Karpas-422 (cell line): ENCODE results near the gene MRPS2. TPM values are rescaled to one million over a fixed set of nuclear protein-coding genes. Genes with fewer than 3 reads are reported as not detected.
"Not testable (repeated sequence)": the region's sequence is repeated elsewhere in the genome, so short reads cannot be mapped to it uniquely, and the experiment has no call there.

Experiments used
- DNase-seq: peaks from one replicate; pipeline ENCODE4 v3.0.0-alpha.2; 2015
- H2AFZ ChIP-seq: fragments of 200-600 bp; sonication (generic); 2 replicates; pipeline ENCODE4 v1.6.1; 2014; ENCODE audit warnings: antibody characterized with exemption, low read length, mixed read lengths
- H3K27ac ChIP-seq: fragments of 200-600 bp; sonication (generic); 2 replicates; pipeline ENCODE4 v1.5.1; 2014; ENCODE audit warnings: mild to moderate bottlenecking, low read length, moderate library complexity
- H3K27me3 ChIP-seq: fragments of 200-600 bp; sonication (generic); 2 replicates; pipeline ENCODE4 v1.6.1; 2014; ENCODE audit warnings: low read length, mixed read lengths
- H3K36me3 ChIP-seq: fragments of 200-600 bp; sonication (generic); 2 replicates; pipeline ENCODE4 v1.6.1; 2014; ENCODE audit warnings: low read length, mixed read lengths; ENCODE audit not compliant: insufficient read depth
- H3K4me1 ChIP-seq: fragments of 200-600 bp; sonication (generic); 2 replicates; pipeline ENCODE4 v1.6.1; 2014; ENCODE audit warnings: mild to moderate bottlenecking, low read length, mixed read lengths
- H3K4me2 ChIP-seq: fragments of 200-600 bp; sonication (generic); 2 replicates; pipeline ENCODE4 v1.6.1; 2014; ENCODE audit warnings: low read length, low read depth, mild to moderate bottlenecking; ENCODE audit not compliant: poor library complexity, severe bottlenecking
- H3K4me3 ChIP-seq: fragments of 200-600 bp; sonication (generic); 2 replicates; pipeline ENCODE4 v1.5.1; 2014; ENCODE audit warnings: mild to moderate bottlenecking, antibody characterized with exemption, low read length, mixed read lengths
- H3K79me2 ChIP-seq: fragments of 200-600 bp; sonication (generic); 2 replicates; pipeline ENCODE4 v1.6.1; 2014; ENCODE audit warnings: mild to moderate bottlenecking, low read length, mixed read lengths
- H3K9ac ChIP-seq: fragments of 200-600 bp; sonication (generic); 2 replicates; pipeline ENCODE4 v1.6.0; 2014; ENCODE audit warnings: low read length
- H3K9me2 ChIP-seq: fragments of 200-600 bp; sonication (generic), shearing (Covaris generic); replicated peaks from 2 replicates; pipeline ENCODE4 v1.6.0; 2014; ENCODE audit warnings: mild to moderate bottlenecking, low read length, moderate library complexity; ENCODE audit not compliant: insufficient read depth
- H3K9me3 ChIP-seq: fragments of 300-700, 200-600 bp; sonication (generic); 2 replicates; pipeline ENCODE4 v1.6.1; 2014; ENCODE audit warnings: low read length, mixed read lengths
- H4K20me1 ChIP-seq: fragments of 200-600 bp; sonication (generic); 2 replicates; pipeline ENCODE4 v1.6.1; 2014; ENCODE audit warnings: mild to moderate bottlenecking, antibody characterized with exemption, low read length, low read depth; ENCODE audit not compliant: insufficient read depth
- total RNA-seq: library from RNA; depleted of rRNA; stranded (reverse); fragments of >200 nt; shearing (Covaris generic); gene quantifications from 2 replicates; pipeline ENCODE4 v1.2.3, GENCODE V29; 2014; ENCODE audit warnings: low replicate concordance; rRNA removed

Gene MRPS2
- total RNA-seq: 47.9 and 51.9 TPM in 2 replicates

- peaks cover 22% of the 10 kb centered on the region for H3K79me2 ChIP-seq
- peak within 1 kb of the TSS; percentile 92 for H2AFZ ChIP-seq
Observed at GRCh38 chr9:135500525-135501260, at the start of gene MRPS2. TSS of gene MRPS2 (plus strand) at chr9:135500682. CDS start at chr9:135500711, 29 bp downstream.

DNA sequence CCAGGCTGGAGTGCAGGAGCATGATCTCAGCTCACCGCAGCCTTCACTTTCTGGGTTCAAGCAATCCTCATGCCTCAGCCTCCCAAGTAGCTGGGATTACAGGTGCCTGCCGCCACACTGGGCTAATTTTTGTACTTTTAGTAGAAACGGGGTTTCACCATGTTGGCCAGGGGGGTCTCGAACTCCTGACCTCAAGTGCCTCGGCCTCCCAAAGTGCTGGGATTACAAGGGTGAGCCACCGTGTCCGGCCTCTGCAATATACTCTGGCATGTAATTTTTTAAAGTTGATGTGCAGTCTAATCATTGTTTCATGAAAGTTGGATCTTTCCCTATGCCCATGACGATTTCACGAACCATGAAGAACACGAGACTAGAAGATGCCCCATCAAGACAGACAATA is 49.5 kb upstream of the MRPS2 start:
- Histone ChIP-seq H3K4me2 (no peak overlapping the region), H3K79me2 (no peaks in the 10 kb centered on the region), H3K4me3 (no peak overlapping the region), H3K9ac (no peak overlapping the region), H3K9me3 (no peaks in the 10 kb centered on the region), H3K36me3 (no peaks in the 10 kb centered on the region), H3K9me2 (no peaks in the 10 kb centered on the region), H3K27ac (no peak overlapping the region), H3K27me3 (no peaks in the 10 kb centered on the region), H2AFZ (no peak overlapping the region), H4K20me1 (no peaks in the 10 kb centered on the region), H3K4me1 (no peaks in the 10 kb centered on the region)
- DNase-seq: no peak

More at GRCh38 chr9:135500525-135501260, at the start of gene MRPS2:
- H3K4me1 ChIP-seq: peaks cover 23% of the 10 kb centered on the region
- peaks cover 8% of the 10 kb centered on the region for H3K36me3 ChIP-seq
- H3K4me2 ChIP-seq: peak within 1 kb of the TSS; percentile 98
- peak within 1 kb of the TSS; percentile 98 for H3K4me3 ChIP-seq
- peak within 1 kb of the TSS; percentile 99 for H3K9ac ChIP-seq
- peak within 1 kb of the TSS; percentile 54 for H3K27ac ChIP-seq
- DNase-seq: peak; percentile 95
- H3K27me3 ChIP-seq: no peaks in the 10 kb centered on the region
- H3K9me2 ChIP-seq: no peaks in the 10 kb centered on the region
- no peaks in the 10 kb centered on the region for H3K9me3 ChIP-seq
- peaks cover 36% of the 10 kb centered on the region for H4K20me1 ChIP-seq

- H3K9ac ChIP-seq, H2AFZ ChIP-seq, H3K4me1 ChIP-seq, H3K27ac ChIP-seq, H3K27me3 ChIP-seq, H3K4me2 ChIP-seq, DNase-seq, H3K9me3 ChIP-seq, H3K4me3 ChIP-seq, H4K20me1 ChIP-seq, H3K36me3 ChIP-seq, H3K79me2 ChIP-seq, H3K9me2 ChIP-seq: not testable (repeated sequence)
Observed at GRCh38 chr9:135451909-135452308, 48.6 kb upstream of the MRPS2 start.

DNA sequence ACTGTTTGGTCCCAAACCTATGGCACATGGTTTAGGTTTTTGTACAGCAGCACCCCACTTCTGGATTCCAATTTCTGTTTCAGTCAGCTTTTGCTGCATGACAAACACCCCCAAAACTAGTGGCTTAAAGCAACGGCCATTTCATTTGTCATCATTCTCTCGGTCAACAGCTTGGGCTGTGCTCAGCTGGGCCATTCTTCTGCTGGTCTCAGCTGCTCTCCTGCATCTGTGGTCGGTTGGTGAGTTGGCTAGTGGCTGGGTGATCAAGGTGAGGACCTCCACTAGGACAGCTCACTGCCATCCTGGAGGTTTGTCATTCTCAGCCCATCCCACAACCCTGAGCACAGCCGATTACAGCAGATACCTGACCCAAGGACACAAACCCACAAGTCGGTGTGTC is 45.7 kb upstream of the MRPS2 start:
- Histone ChIP-seq H3K9me2 (no peaks in the 10 kb centered on the region), H3K4me1 (no peaks in the 10 kb centered on the region), H3K27me3 (no peaks in the 10 kb centered on the region), H3K9ac (no peak overlapping the region), H2AFZ (no peak overlapping the region), H4K20me1 (no peaks in the 10 kb centered on the region), H3K36me3 (no peaks in the 10 kb centered on the region), H3K9me3 (no peaks in the 10 kb centered on the region), H3K79me2 (no peaks in the 10 kb centered on the region), H3K4me3 (no peak overlapping the region), H3K27ac (no peak overlapping the region), H3K4me2 (no peak overlapping the region)
- no peak for DNase-seq

DNA sequence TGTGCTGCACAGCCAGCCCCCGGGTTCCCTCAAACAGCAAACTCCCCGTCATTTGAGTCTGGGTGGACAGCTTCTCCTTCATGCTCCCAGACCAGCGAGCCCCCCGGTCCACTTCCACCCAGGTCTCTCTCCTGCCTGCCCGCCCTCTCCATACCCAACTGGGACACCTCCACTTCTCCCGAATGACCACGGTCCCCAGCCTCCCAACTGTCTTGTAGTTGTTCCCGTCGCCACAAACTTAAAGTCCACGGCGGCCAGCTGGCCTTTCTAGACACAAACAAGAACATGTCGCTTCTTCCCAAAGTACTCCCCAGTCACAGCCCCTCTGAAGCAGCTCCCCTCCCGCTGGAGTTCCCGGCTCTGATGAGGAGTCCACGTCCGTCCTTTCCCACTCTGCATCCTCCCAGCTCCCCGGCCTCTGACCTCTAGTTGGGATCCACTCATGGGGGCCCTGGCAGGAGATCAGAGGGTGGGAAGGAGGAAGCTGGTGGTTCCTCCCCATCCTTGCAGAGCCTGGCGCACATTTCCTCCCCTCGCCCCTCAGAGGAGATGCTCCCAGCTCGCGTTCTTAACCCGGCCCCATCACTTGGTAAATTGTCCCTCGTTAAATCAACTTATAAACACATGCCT is 45.0 kb upstream of the MRPS2 start:
- Histone ChIP-seq H3K79me2 (no peaks in the 10 kb centered on the region), H3K4me2 (no peak overlapping the region), H4K20me1 (no peaks in the 10 kb centered on the region), H3K27ac (no peak overlapping the region), H2AFZ (no peak overlapping the region), H3K27me3 (no peaks in the 10 kb centered on the region), H3K36me3 (no peaks in the 10 kb centered on the region), H3K9me3 (no peaks in the 10 kb centered on the region), H3K9me2 (no peaks in the 10 kb centered on the region), H3K4me1 (no peaks in the 10 kb centered on the region), H3K4me3 (no peak overlapping the region), H3K9ac (no peak overlapping the region)
- DNase-seq: no peak

GRCh38 chr9:135456436-135457104 is 43.9 kb upstream of the MRPS2 start:
- no peak overlapping the region for H2AFZ ChIP-seq
- no peak overlapping the region for H3K9ac ChIP-seq
- no peaks in the 10 kb centered on the region for H3K4me1 ChIP-seq

DNA sequence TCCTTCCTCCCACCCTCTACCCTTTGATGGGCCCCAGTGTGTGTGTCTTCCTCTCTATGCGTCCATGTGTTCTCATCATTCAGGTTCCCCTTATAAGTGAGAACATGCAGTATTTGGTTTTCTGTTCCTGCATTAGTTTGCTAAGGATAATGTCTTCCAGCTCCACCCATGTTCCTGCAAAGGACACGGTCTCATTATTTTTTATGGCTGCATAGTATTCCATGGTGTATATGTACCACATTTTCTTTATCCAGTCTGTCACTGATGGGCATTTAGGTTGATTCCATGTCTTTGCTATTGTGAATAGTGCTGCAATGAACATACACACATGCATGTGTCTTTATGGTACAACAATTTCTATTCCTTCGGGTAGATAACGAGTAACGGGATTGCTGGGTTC is 42.0 kb upstream of the MRPS2 start:
- H3K9ac ChIP-seq, H3K79me2 ChIP-seq, H3K27me3 ChIP-seq, H3K4me3 ChIP-seq, H2AFZ ChIP-seq, H3K9me2 ChIP-seq, H3K36me3 ChIP-seq, H3K27ac ChIP-seq, H3K9me3 ChIP-seq, H3K4me2 ChIP-seq, H3K4me1 ChIP-seq, DNase-seq, H4K20me1 ChIP-seq: not testable (repeated sequence)

More at GRCh38 chr9:135456436-135457104, 43.9 kb upstream of the MRPS2 start:
- no peak overlapping the region for H3K27ac ChIP-seq
- no peaks in the 10 kb centered on the region for H3K9me3 ChIP-seq
- H3K36me3 ChIP-seq: no peaks in the 10 kb centered on the region
- no peaks in the 10 kb centered on the region for H4K20me1 ChIP-seq
- no peak for DNase-seq
- no peaks in the 10 kb centered on the region for H3K79me2 ChIP-seq
- H3K4me2 ChIP-seq: no peak overlapping the region
- H3K4me3 ChIP-seq: no peak overlapping the region
- no peaks in the 10 kb centered on the region for H3K27me3 ChIP-seq
- no peaks in the 10 kb centered on the region for H3K9me2 ChIP-seq

- no peak overlapping the region for H3K4me2 ChIP-seq
- no peaks in the 10 kb centered on the region for H3K4me1 ChIP-seq
- no peaks in the 10 kb centered on the region for H4K20me1 ChIP-seq
- no peak overlapping the region for H3K4me3 ChIP-seq
- no peak overlapping the region for H3K9ac ChIP-seq
- no peaks in the 10 kb centered on the region for H3K27me3 ChIP-seq
- no peaks in the 10 kb centered on the region for H3K79me2 ChIP-seq
- no peaks in the 10 kb centered on the region for H3K9me2 ChIP-seq
- H2AFZ ChIP-seq: no peak overlapping the region
- no peaks in the 10 kb centered on the region for H3K36me3 ChIP-seq
- DNase-seq: no peak
- H3K27ac ChIP-seq: no peak overlapping the region
- H3K9me3 ChIP-seq: no peaks in the 10 kb centered on the region
Observed at GRCh38 chr9:135461936-135462335, 38.5 kb upstream of the MRPS2 start.
